ENCODE data around the gene DSCAML1.

Gene DSCAML1

DNA sequence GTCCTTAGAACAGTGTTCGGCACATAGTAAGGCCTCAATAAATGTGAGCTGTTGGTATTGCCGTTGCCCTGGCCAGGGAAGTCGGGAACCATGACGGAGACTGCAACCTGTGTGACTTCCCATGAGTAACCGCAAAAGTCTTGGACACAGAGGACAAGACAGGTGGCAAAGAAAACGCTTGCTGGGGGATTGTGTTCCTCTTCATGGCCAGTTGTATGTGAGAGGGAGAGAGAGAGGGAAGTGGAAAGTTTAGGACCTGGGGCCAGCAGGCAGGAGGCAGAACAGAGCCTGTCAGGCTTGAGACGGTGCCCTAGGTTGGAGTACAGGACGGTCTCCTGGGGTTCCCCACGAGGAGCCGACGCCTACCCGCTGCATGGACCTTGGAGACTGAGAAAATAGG is 379.2 kb downstream of the DSCAML1 start:
- H3K4me3 ChIP-seq (ENCODE audit: control insufficient read depth in 1 of 7, extremely low read depth in 1 of 7, insufficient read depth in 4 of 7, low read depth in 2 of 7, low read length in 6 of 7): no peak overlapping the region
- POLR2A ChIA-PET: no interaction called here
- 96% methylated on average over 12 of the region's 12 CpGs for WGBS (ENCODE audit: insufficient coverage)
- H3K4me1 ChIP-seq (ENCODE audit: control extremely low read depth in 1 of 4, control insufficient read depth in 4 of 4, insufficient read depth in 4 of 4, low read length in 3 of 4): no peaks in the 10 kb centered on the region
- H3K27me3 ChIP-seq (replicated peaks in 2 of 5; ENCODE audit: control insufficient read depth in 4 of 5, insufficient read depth in 5 of 5, low read length in 4 of 5): no peaks in the 10 kb centered on the region
- H3K36me3 ChIP-seq (ENCODE audit: control insufficient read depth in 4 of 4, insufficient read depth in 4 of 4, low read length in 3 of 4): no peaks in the 10 kb centered on the region
- no peaks in the 10 kb centered on the region for H3K9me3 ChIP-seq (ENCODE audit: control extremely low read depth in 1 of 5, control insufficient read depth in 4 of 5, insufficient read depth in 2 of 5, low read depth in 1 of 5, low read length in 4 of 5)
- CTCF ChIA-PET: interaction anchor here (3.1 kb wide), 1 partner anchor 8 kb away, joined by 12 read pairs; no protein-coding TSS in a partner anchor
- H3K27ac ChIP-seq (ENCODE audit: insufficient read depth in 1 of 2, low read depth in 1 of 2, low read length in 2 of 2, poor library complexity in 1 of 2, severe bottlenecking in 2 of 2): no peak overlapping the region
- DNase-seq: no peak

DNA sequence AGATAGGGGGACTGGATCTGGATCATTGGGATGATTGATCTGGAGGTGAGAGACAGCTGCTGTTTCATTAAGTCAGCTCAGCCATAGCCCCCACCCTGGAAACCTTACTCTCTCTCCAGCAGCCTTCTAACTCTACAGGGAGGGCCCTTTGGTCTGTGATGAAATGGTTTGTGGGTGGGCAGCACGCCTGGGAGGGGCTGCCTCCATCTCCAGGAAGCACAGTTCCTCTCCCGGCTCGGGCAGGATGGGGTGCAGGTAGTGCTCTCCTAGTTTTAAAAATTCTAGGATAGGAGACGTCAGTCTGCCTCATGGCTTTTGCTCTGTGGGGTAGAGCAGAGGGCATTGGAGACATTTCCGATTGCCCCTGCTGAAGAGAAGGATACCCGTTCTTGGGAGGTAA is 379.7 kb downstream of the DSCAML1 start:
- ChIA-PET CTCF (interaction anchor here (3.1 kb wide), 1 partner anchor 8 kb away, joined by 12 read pairs; no protein-coding TSS in a partner anchor), POLR2A (no interaction called here)
- H3K27me3 ChIP-seq (replicated peaks in 2 of 5; ENCODE audit: control insufficient read depth in 4 of 5, insufficient read depth in 5 of 5, low read length in 4 of 5): no peaks in the 10 kb centered on the region
- 70% methylated on average over 5 of the region's 6 CpGs for WGBS (ENCODE audit: insufficient coverage)
- H3K4me3 ChIP-seq (ENCODE audit: control insufficient read depth in 1 of 7, extremely low read depth in 1 of 7, insufficient read depth in 4 of 7, low read depth in 2 of 7, low read length in 6 of 7): no peak overlapping the region
- H3K4me1 ChIP-seq (ENCODE audit: control extremely low read depth in 1 of 4, control insufficient read depth in 4 of 4, insufficient read depth in 4 of 4, low read length in 3 of 4): no peaks in the 10 kb centered on the region
- H3K36me3 ChIP-seq (ENCODE audit: control insufficient read depth in 4 of 4, insufficient read depth in 4 of 4, low read length in 3 of 4): no peaks in the 10 kb centered on the region
- H3K9me3 ChIP-seq (ENCODE audit: control extremely low read depth in 1 of 5, control insufficient read depth in 4 of 5, insufficient read depth in 2 of 5, low read depth in 1 of 5, low read length in 4 of 5): no peaks in the 10 kb centered on the region
- no peak overlapping the region for H3K27ac ChIP-seq (ENCODE audit: insufficient read depth in 1 of 2, low read depth in 1 of 2, low read length in 2 of 2, poor library complexity in 1 of 2, severe bottlenecking in 2 of 2)
- DNase-seq: no peak

DNA sequence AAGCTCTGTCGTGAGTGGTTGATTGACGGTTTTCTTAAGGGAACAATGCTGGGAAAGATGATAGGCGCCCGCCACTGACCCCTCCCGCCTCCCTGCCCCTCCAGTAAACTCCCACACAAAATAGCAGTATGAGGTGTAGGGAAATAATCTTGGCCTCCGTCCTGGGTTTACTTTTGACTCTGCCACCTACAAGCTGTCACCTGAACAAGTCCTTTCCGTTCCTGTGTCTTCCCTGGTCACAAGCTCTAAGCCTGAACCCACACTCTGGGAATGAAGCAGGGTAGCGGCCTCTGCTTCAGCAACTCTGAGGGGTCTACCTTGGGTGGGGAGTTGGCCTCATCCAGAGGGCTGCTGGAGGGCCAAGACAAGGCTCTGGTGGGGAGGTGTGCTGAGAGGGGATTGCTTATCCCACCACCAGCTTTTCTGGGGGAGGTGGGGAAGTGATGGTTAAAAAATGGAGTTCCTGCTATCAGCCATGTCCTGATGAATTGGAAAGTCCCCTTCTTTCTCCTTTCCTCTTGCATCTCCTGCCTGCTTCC is 381.6 kb downstream of the DSCAML1 start:
- 100% methylated on average over 2 of the region's 8 CpGs for WGBS (ENCODE audit: insufficient coverage)
- POLR2A ChIA-PET: no interaction called here

DNA sequence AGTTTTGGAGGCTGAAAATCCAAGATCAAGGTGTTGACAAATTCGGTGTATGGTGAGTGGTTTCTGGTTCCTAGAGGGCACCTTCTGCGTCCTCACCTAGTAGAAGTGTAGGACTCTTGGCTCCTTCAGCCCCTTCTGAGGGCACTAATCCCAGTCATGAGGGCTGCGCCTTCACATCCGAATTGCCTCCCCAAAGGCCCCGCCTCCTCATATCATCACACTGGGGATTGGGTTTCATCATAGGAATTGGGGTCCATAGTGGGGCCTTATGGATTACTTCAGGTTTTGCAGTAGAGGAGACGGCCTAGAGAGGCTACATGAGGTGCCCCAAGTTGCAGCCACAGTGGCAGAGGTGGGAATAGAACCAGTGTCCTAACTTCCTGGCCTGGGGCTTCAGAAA is 382.3 kb downstream of the DSCAML1 start:
- POLR2A ChIA-PET: no interaction called here

More for the DNA sequence above, 381.6 kb downstream of the DSCAML1 start:
- Histone ChIP-seq H3K9me3 (ENCODE audit: control extremely low read depth in 1 of 5, control insufficient read depth in 4 of 5, insufficient read depth in 2 of 5, low read depth in 1 of 5, low read length in 4 of 5) (no peaks in the 10 kb centered on the region), H3K36me3 (ENCODE audit: control insufficient read depth in 4 of 4, insufficient read depth in 4 of 4, low read length in 3 of 4) (peaks cover 0 to 3% (median 0%) of the 10 kb centered on the region in 4 experiments), H3K27ac (ENCODE audit: insufficient read depth in 1 of 2, low read depth in 1 of 2, low read length in 2 of 2, poor library complexity in 1 of 2, severe bottlenecking in 2 of 2) (no peak overlapping the region), H3K4me3 (ENCODE audit: control insufficient read depth in 1 of 7, extremely low read depth in 1 of 7, insufficient read depth in 4 of 7, low read depth in 2 of 7, low read length in 6 of 7) (no peak overlapping the region), H3K27me3 (replicated peaks in 2 of 5; ENCODE audit: control insufficient read depth in 4 of 5, insufficient read depth in 5 of 5, low read length in 4 of 5) (no peaks in the 10 kb centered on the region), H3K4me1 (ENCODE audit: control extremely low read depth in 1 of 4, control insufficient read depth in 4 of 4, insufficient read depth in 4 of 4, low read length in 3 of 4) (no peaks in the 10 kb centered on the region)
- CTCF ChIA-PET: interaction anchor here (3.1 kb wide), 1 partner anchor 10 kb away, joined by 12 read pairs; no protein-coding TSS in a partner anchor
- no peak for DNase-seq

DNA sequence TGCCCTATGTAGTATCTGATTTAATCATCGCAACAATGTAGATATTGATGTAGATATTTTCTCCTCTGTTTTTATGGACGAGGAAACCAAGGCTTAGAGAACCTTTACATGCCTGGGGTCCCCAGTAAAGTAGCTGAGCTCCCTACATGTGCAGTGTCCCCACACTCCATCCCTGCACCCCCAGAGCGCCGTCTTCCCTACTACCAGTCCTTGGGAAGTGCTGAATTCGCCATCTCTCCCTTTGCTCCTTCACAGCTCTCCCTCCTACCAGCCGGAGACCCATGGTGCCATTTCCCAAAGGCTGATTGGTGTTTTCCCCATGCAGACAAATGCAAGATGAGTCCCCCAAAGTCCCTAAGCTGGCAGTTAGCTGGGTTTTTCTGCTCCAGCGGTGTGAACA is 383.4 kb downstream of the DSCAML1 start:
- ChIA-PET POLR2A (interaction anchor here (0.6 kb wide), 1 partner anchor 1184 kb away, joined by 3 read pairs; no protein-coding TSS in a partner anchor), CTCF (interaction anchor here (1.1 kb wide), 1 partner anchor 13 kb away, joined by 4 read pairs; no protein-coding TSS in a partner anchor)
- H3K27me3 ChIP-seq (replicated peaks in 2 of 5; ENCODE audit: control insufficient read depth in 4 of 5, insufficient read depth in 5 of 5, low read length in 4 of 5): no peaks in the 10 kb centered on the region
- peaks cover 0 to 3% (median 0%) of the 10 kb centered on the region in 4 experiments for H3K4me1 ChIP-seq (ENCODE audit: control extremely low read depth in 1 of 4, control insufficient read depth in 4 of 4, insufficient read depth in 4 of 4, low read length in 3 of 4)
- WGBS (ENCODE audit: insufficient coverage): 100% methylated on average over 5 of the region's 7 CpGs
- no peaks in the 10 kb centered on the region for H3K9me3 ChIP-seq (ENCODE audit: control extremely low read depth in 1 of 5, control insufficient read depth in 4 of 5, insufficient read depth in 2 of 5, low read depth in 1 of 5, low read length in 4 of 5)
- DNase-seq: no peak
- no peak overlapping the region for H3K4me3 ChIP-seq (ENCODE audit: control insufficient read depth in 1 of 7, extremely low read depth in 1 of 7, insufficient read depth in 4 of 7, low read depth in 2 of 7, low read length in 6 of 7)
- peaks cover 0 to 16% (median 8%) of the 10 kb centered on the region in 4 experiments for H3K36me3 ChIP-seq (ENCODE audit: control insufficient read depth in 4 of 4, insufficient read depth in 4 of 4, low read length in 3 of 4)
- no peak overlapping the region for H3K27ac ChIP-seq (ENCODE audit: insufficient read depth in 1 of 2, low read depth in 1 of 2, low read length in 2 of 2, poor library complexity in 1 of 2, severe bottlenecking in 2 of 2)

More for the DNA sequence above, 382.3 kb downstream of the DSCAML1 start:
- DNase-seq: no peak
- WGBS (ENCODE audit: insufficient coverage): 100% methylated on average over 1 of the region's 6 CpGs
- Histone ChIP-seq H3K36me3 (ENCODE audit: control insufficient read depth in 4 of 4, insufficient read depth in 4 of 4, low read length in 3 of 4) (peaks cover 0 to 7% (median 2%) of the 10 kb centered on the region in 4 experiments), H3K9me3 (ENCODE audit: control extremely low read depth in 1 of 5, control insufficient read depth in 4 of 5, insufficient read depth in 2 of 5, low read depth in 1 of 5, low read length in 4 of 5) (no peaks in the 10 kb centered on the region), H3K27me3 (replicated peaks in 2 of 5; ENCODE audit: control insufficient read depth in 4 of 5, insufficient read depth in 5 of 5, low read length in 4 of 5) (no peaks in the 10 kb centered on the region), H3K27ac (ENCODE audit: insufficient read depth in 1 of 2, low read depth in 1 of 2, low read length in 2 of 2, poor library complexity in 1 of 2, severe bottlenecking in 2 of 2) (no peak overlapping the region), H3K4me1 (ENCODE audit: control extremely low read depth in 1 of 4, control insufficient read depth in 4 of 4, insufficient read depth in 4 of 4, low read length in 3 of 4) (peaks cover 0 to 1% (median 0%) of the 10 kb centered on the region in 4 experiments), H3K4me3 (ENCODE audit: control insufficient read depth in 1 of 7, extremely low read depth in 1 of 7, insufficient read depth in 4 of 7, low read depth in 2 of 7, low read length in 6 of 7) (no peak overlapping the region)
- CTCF ChIA-PET: interaction anchor here (3.1 kb wide), 1 partner anchor 11 kb away, joined by 12 read pairs; no protein-coding TSS in a partner anchor

DNA sequence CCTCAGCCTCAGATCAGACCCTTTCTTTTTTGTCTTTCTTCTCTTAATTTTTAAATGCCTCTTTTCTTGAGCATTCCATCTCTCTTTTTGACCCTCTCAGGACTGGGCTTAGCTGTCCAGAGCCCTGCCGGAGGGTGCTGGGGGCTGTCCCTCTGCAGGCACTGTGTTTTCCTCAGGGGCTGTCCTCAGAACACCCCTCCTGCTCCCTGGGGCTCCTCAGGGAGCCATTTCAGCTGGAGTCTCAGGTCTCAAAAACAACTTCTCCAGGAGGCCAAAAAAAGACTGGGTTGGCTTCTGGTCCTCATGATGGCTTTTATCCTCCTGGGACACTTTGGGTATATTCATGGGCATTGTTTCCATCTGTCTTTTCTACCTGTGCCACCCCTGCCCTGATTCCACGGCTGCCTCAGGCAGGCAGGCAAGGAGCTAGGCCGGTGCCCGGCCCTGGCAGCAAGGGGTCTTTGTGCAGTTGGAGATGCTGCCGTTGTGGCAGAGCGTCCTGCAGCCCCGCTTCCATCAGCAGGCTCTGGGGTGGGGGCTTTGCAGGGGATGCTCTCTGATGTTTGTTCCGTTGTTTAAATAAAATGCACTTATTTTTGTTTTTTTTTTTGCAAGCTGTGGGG is 384.3 kb downstream of the DSCAML1 start:
- Histone ChIP-seq H3K9me3 (ENCODE audit: control extremely low read depth in 1 of 5, control insufficient read depth in 4 of 5, insufficient read depth in 2 of 5, low read depth in 1 of 5, low read length in 4 of 5) (no peaks in the 10 kb centered on the region), H3K4me3 (ENCODE audit: control insufficient read depth in 1 of 7, extremely low read depth in 1 of 7, insufficient read depth in 4 of 7, low read depth in 2 of 7, low read length in 6 of 7) (no peak overlapping the region), H3K36me3 (ENCODE audit: control insufficient read depth in 4 of 4, insufficient read depth in 4 of 4, low read length in 3 of 4) (peaks cover 0 to 25% (median 16%) of the 10 kb centered on the region in 4 experiments), H3K27me3 (replicated peaks in 2 of 5; ENCODE audit: control insufficient read depth in 4 of 5, insufficient read depth in 5 of 5, low read length in 4 of 5) (no peaks in the 10 kb centered on the region), H3K27ac (ENCODE audit: insufficient read depth in 1 of 2, low read depth in 1 of 2, low read length in 2 of 2, poor library complexity in 1 of 2, severe bottlenecking in 2 of 2) (no peak overlapping the region), H3K4me1 (ENCODE audit: control extremely low read depth in 1 of 4, control insufficient read depth in 4 of 4, insufficient read depth in 4 of 4, low read length in 3 of 4) (peaks cover 0 to 3% (median 0%) of the 10 kb centered on the region in 4 experiments)
- WGBS (ENCODE audit: insufficient coverage): 94% methylated on average over 6 of the region's 8 CpGs
- POLR2A ChIA-PET: no interaction called here
- DNase-seq: no peak
- CTCF ChIA-PET: interaction anchor here (1.5 kb wide), 1 partner anchor 14 kb away, joined by 5 read pairs; no protein-coding TSS in a partner anchor

DNA sequence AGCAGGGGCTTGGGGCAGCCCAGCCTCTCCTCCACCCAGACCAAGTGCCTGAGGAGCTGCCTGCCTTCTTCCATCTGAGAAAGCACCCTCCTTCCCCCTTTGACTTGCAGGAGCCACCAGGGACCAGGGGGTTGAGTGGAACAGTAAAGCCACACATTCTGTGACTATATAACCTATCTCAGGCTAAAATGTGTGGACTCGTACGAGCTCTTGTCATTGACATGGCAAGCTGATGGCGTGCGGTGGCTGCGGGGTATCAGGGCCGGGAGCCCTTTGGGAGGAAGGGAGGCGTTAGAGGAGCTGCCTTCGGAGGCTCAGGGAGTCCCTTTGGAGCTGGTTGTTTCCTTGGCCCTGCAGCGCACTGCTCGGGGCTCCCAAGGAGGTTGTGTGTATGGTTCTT is 384.8 kb downstream of the DSCAML1 start:
- ChIA-PET POLR2A (no interaction called here), CTCF (interaction anchor here (0.5 to 1.5 kb wide), 2 partner anchors 13 to 15 kb away, joined by 3 to 5 read pairs; no protein-coding TSS in a partner anchor)
- Histone ChIP-seq H3K4me1 (ENCODE audit: control extremely low read depth in 1 of 4, control insufficient read depth in 4 of 4, insufficient read depth in 4 of 4, low read length in 3 of 4) (peaks cover 0 to 3% (median 0%) of the 10 kb centered on the region in 4 experiments), H3K27me3 (replicated peaks in 2 of 5; ENCODE audit: control insufficient read depth in 4 of 5, insufficient read depth in 5 of 5, low read length in 4 of 5) (no peaks in the 10 kb centered on the region), H3K36me3 (ENCODE audit: control insufficient read depth in 4 of 4, insufficient read depth in 4 of 4, low read length in 3 of 4) (peaks cover 0 to 28% (median 18%) of the 10 kb centered on the region in 4 experiments), H3K4me3 (ENCODE audit: control insufficient read depth in 1 of 7, extremely low read depth in 1 of 7, insufficient read depth in 4 of 7, low read depth in 2 of 7, low read length in 6 of 7) (no peak overlapping the region), H3K27ac (ENCODE audit: insufficient read depth in 1 of 2, low read depth in 1 of 2, low read length in 2 of 2, poor library complexity in 1 of 2, severe bottlenecking in 2 of 2) (no peak overlapping the region), H3K9me3 (ENCODE audit: control extremely low read depth in 1 of 5, control insufficient read depth in 4 of 5, insufficient read depth in 2 of 5, low read depth in 1 of 5, low read length in 4 of 5) (no peaks in the 10 kb centered on the region)
- WGBS (ENCODE audit: insufficient coverage): 91% methylated on average over 6 of the region's 10 CpGs
- DNase-seq: no peak

All from common myeloid progenitor, CD34-positive (primary cell).